ENCODE results near the gene UMODL1. TPM values are rescaled to one million over a fixed set of nuclear protein-coding genes. Genes with fewer than 3 reads are reported as not detected.

Gene UMODL1, protein sequence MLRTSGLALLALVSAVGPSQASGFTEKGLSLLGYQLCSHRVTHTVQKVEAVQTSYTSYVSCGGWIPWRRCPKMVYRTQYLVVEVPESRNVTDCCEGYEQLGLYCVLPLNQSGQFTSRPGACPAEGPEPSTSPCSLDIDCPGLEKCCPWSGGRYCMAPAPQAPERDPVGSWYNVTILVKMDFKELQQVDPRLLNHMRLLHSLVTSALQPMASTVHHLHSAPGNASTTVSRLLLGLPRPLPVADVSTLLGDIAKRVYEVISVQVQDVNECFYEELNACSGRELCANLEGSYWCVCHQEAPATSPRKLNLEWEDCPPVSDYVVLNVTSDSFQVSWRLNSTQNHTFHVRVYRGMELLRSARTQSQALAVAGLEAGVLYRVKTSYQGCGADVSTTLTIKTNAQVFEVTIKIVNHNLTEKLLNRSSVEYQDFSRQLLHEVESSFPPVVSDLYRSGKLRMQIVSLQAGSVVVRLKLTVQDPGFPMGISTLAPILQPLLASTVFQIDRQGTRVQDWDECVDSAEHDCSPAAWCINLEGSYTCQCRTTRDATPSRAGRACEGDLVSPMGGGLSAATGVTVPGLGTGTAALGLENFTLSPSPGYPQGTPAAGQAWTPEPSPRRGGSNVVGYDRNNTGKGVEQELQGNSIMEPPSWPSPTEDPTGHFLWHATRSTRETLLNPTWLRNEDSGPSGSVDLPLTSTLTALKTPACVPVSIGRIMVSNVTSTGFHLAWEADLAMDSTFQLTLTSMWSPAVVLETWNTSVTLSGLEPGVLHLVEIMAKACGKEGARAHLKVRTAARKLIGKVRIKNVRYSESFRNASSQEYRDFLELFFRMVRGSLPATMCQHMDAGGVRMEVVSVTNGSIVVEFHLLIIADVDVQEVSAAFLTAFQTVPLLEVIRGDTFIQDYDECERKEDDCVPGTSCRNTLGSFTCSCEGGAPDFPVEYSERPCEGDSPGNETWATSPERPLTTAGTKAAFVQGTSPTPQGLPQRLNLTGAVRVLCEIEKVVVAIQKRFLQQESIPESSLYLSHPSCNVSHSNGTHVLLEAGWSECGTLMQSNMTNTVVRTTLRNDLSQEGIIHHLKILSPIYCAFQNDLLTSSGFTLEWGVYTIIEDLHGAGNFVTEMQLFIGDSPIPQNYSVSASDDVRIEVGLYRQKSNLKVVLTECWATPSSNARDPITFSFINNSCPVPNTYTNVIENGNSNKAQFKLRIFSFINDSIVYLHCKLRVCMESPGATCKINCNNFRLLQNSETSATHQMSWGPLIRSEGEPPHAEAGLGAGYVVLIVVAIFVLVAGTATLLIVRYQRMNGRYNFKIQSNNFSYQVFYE
- total RNA-seq, result 0.09 TPM in 2 replicates

GRCh38 chr21:42071146-42071737 is at the start of gene UMODL1:
UMODL1 (plus strand) TSS chr21:42071317; CDS start chr21:42071317, 0 bp downstream.
- intact Hi-C loops (cut with micrococcal nuclease), result no loop called here

GRCh38 chr21:42021371-42022090 is 49.6 kb upstream of the UMODL1 start:
- intact Hi-C loops (cut with micrococcal nuclease), result no loop called here

GRCh38 chr21:42022091-42022430 is 49.1 kb upstream of the UMODL1 start:
- intact Hi-C loops (cut with micrococcal nuclease), result no loop called here

DNA sequence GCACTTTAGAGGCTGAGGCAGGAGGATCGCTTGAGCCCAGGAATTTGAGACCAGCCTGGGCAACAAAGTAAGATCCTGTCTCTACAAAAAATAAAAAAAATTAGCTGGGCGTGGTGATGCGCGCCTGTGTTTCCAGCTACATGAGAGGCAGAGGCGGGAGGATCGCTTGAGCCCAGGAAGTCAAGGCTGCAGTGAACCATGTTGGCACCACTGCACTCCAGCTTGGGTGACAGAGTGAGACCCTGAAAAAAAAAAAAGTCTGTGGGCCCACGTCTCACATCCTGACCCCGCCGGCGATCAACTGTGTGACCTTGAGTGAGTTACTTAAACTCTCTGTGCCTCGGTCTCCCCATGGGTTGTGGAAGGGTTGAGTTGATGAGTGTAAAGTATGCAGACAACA is 48.2 kb upstream of the UMODL1 start:
- intact Hi-C loops (cut with micrococcal nuclease), result no loop called here

GRCh38 chr21:42025376-42026081 is 45.6 kb upstream of the UMODL1 start:
- intact Hi-C loops (cut with micrococcal nuclease), result no loop called here

DNA sequence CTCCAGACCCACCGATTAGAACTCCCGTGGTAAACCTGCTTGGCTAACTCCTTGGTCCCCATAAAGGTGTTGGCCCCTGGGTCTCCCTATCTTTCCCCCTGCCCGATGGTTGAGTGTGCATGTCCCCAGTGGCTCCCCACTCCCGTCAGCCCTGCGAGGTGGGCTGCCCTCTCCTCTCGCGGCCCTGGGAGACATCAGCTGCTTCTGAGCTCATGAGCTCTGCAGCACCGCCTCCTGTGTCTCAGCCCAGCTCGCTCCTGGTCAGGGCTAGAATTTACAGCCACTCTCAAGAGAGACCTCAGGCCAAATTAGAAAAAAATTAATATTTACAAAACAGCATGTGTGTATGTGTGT is 45.1 kb upstream of the UMODL1 start:
- intact Hi-C loops (cut with micrococcal nuclease), result no loop called here

GRCh38 chr21:42027085-42027821 is 43.9 kb upstream of the UMODL1 start:
- intact Hi-C loops (cut with micrococcal nuclease), result no loop called here

DNA sequence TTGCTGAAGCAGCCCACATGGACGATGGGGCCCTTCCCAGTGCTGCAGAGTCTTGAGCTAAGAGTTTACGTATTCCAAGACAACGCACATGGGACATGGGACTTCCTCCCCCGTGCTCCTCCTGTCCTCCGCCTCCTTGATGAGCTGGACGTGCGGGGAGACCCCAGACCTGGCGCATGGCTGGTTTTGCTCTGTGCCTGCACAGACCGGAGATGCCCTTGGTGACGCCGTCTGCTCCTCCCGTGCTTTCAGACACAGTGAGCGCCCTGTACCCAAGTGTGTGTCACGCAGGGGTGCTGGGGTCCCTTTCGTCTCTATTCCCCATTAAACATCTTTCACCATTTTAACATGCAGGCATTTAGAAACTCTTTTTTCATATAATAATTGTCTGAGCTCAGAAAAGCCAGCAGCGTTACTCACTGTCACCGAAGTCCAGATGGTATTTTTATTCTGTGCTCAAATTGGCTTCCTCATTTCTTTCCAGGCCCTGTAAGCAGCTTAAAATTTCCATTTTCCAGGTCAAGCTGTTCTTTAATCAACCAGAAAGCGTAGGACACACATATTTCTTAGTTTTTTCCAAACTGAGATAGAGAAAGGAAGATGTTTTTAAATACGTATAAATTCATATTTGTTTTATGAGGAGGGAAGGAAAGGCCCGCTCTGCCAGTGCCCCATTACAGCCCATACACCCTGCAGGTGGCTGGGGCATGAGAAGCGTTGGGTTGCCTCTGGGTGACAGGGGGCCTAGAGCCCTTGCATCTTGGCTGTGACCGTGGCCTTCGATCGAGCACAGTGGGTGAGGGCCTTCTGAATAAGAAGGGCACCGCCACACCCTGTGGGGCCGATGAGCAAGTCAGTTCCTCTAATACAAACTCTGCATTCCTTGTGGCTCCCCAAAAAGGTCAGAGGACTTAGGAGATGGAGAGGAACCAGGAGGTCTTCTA is 43.0 kb upstream of the UMODL1 start:
- intact Hi-C loops (cut with micrococcal nuclease), result no loop called here

- intact Hi-C loops (cut with micrococcal nuclease), result no loop called here
Observed at GRCh38 chr21:42028766-42029425, 42.2 kb upstream of the UMODL1 start.

GRCh38 chr21:42030311-42030710 is 40.8 kb upstream of the UMODL1 start:
- intact Hi-C loops (cut with micrococcal nuclease), result no loop called here

- intact Hi-C loops (cut with micrococcal nuclease), result no loop called here
Observed at GRCh38 chr21:42031241-42031640, 39.9 kb upstream of the UMODL1 start.

DNA sequence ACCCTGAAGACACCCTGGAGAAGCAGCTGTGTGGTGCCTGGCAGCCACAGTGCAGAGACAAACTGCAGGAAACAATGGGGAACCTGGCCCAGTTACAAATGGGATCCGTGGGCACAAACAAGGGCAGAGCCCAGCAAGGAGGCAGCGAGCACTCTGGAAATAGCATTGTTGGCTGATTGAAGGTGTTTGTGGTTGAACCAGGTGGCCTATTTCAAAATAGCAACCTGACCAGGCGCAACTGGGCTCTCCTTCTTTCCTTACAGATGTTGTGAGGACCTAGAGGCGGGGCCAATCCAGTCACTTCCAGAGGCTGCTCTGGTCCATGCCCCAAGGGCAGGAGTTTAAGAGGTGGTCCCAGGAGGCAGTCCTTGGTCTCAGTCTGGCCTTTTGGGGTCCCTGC is 39.3 kb upstream of the UMODL1 start:
- intact Hi-C loops (cut with micrococcal nuclease), result no loop called here

GRCh38 chr21:42032266-42032665 is 38.9 kb upstream of the UMODL1 start:
- intact Hi-C loops (cut with micrococcal nuclease), result no loop called here

GRCh38 chr21:42032968-42033367 is 38.1 kb upstream of the UMODL1 start:
- intact Hi-C loops (cut with micrococcal nuclease), result no loop called here

DNA sequence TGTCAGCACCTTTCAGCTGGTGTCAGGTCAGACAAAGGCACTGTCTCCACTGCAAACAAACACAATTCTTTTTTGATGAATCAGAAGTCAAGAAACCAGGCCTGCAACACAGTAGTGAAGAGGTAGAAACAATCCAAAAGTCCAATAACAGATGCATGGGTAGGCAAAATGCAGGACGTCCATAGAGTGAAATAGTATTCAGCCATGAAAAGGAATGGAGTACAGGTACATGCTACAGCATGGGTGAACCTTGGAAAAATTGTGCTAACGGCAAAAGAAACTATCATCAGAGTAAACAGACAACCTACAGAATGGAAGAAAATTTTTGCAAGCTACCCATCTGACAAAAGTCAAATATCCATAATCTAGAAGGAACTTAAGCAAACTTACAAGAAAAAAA is 34.8 kb upstream of the UMODL1 start:
- intact Hi-C loops (cut with micrococcal nuclease), result no loop called here

DNA sequence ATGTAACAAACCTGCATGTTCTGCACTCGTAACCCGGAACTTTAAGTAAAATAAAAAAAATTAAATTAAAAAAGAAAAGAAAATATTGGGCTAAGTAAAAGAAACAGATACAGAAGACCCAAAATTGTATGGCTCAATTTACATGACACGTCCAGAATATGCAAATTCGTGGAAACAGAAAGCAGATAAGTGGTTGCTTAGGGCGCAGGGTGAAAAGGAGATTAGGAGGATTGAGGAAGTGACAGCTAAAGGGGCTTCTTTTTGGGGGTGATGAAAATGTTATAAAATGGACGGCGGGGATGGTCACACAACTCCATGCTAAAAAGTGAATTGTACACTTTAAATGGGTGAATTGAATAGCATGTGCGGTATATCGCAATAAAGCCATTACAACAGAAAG is 33.6 kb upstream of the UMODL1 start:
- intact Hi-C loops (cut with micrococcal nuclease), result no loop called here

- intact Hi-C loops (cut with micrococcal nuclease), result no loop called here
Observed at GRCh38 chr21:42037943-42038342, 33.2 kb upstream of the UMODL1 start.

DNA sequence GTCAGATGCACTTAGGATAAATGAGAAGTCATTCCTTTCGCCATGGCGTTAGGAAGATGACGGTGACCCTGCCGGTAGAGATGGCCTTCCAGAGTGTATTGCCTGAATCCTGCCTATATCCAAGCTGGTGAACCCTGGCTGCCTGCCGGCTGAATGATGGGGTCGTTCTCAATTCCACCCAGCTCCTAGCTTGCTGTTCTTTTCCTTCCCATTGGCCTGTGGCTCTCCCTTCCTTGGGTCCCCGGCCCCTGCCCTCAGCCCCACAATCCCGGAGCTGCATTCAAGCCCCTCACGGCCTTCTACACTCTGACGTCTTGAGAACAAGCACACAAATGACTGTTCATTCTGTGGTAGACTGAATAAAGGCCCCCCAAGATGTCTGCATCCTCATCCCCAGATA is 32.7 kb upstream of the UMODL1 start:
- intact Hi-C loops (cut with micrococcal nuclease), result no loop called here
